ENCODE data around the gene FAM241B. TPM values are rescaled to one million over a fixed set of nuclear protein-coding genes. Genes with fewer than 3 reads are reported as not detected.

Gene FAM241B
- total and polyA plus RNA-seq, 5 donors from 2014 or later: 9.7 to 21.2 (median 17.3) TPM

- Mint-ChIP-seq H3K27ac (no peak overlapping the region), H3K4me1 (no peaks in the 10 kb centered on the region), H3K36me3 (no peaks in the 10 kb centered on the region), H3K9me3 (peaks cover 0 to 3% (median 0%) of the 10 kb centered on the region in 7 donors), H3K27me3 (peaks cover 22% of the 10 kb centered on the region), H3K4me3 (no peak overlapping the region)
- Histone ChIP-seq H3K4me1 (ENCODE audit: control insufficient read depth, insufficient read depth, low read length, poor library complexity, severe bottlenecking) (no peaks in the 10 kb centered on the region), H3K27ac (ENCODE audit: insufficient read depth, low read length, poor library complexity, severe bottlenecking) (no peak overlapping the region), H3K4me3 (ENCODE audit: low read depth, low read length) (no peak overlapping the region), H3K36me3 (ENCODE audit: control insufficient read depth, insufficient read depth, low read length) (no peaks in the 10 kb centered on the region), H3K9me3 (ENCODE audit: control insufficient read depth in 2 of 2, low read length in 2 of 2) (no peaks in the 10 kb centered on the region), H3K27me3 (ENCODE audit: control insufficient read depth, insufficient read depth, low read length) (no peaks in the 10 kb centered on the region)
- ATAC-seq (ENCODE audit: low read depth in 2 of 2) (no peak), DNase-seq (no peak)
Measured at GRCh38 chr10:69680610-69681009, 50.6 kb downstream of the FAM241B start.

- no peak overlapping the region for H3K4me3 ChIP-seq (ENCODE audit: low read depth, low read length)
- H3K36me3 Mint-ChIP-seq: no peaks in the 10 kb centered on the region
- no peaks in the 10 kb centered on the region for H3K4me1 Mint-ChIP-seq
- peaks cover 17% of the 10 kb centered on the region for H3K27me3 Mint-ChIP-seq
- H3K27ac Mint-ChIP-seq: no peak overlapping the region
- DNase-seq (no peak), ATAC-seq (ENCODE audit: low read depth in 2 of 2) (no peak)
- no peak overlapping the region for H3K27ac ChIP-seq (ENCODE audit: insufficient read depth, low read length, poor library complexity, severe bottlenecking)
- no peaks in the 10 kb centered on the region for H3K36me3 ChIP-seq (ENCODE audit: control insufficient read depth, insufficient read depth, low read length)
- peaks cover 0 to 4% (median 0%) of the 10 kb centered on the region in 7 donors for H3K9me3 Mint-ChIP-seq
- no peaks in the 10 kb centered on the region for H3K4me1 ChIP-seq (ENCODE audit: control insufficient read depth, insufficient read depth, low read length, poor library complexity, severe bottlenecking)
- H3K9me3 ChIP-seq (ENCODE audit: control insufficient read depth in 2 of 2, low read length in 2 of 2): no peaks in the 10 kb centered on the region
- H3K4me3 Mint-ChIP-seq: no peak overlapping the region
- no peaks in the 10 kb centered on the region for H3K27me3 ChIP-seq (ENCODE audit: control insufficient read depth, insufficient read depth, low read length)
Measured at GRCh38 chr10:69681436-69681835, 51.4 kb downstream of the FAM241B start.

- no peak overlapping the region for H3K27ac ChIP-seq (ENCODE audit: insufficient read depth, low read length, poor library complexity, severe bottlenecking)
- no peaks in the 10 kb centered on the region for H3K36me3 Mint-ChIP-seq
- H3K27ac Mint-ChIP-seq: no peak overlapping the region
- H3K27me3 ChIP-seq (ENCODE audit: control insufficient read depth, insufficient read depth, low read length): no peaks in the 10 kb centered on the region
- DNase-seq: no peak
- no peaks in the 10 kb centered on the region for H3K9me3 ChIP-seq (ENCODE audit: control insufficient read depth in 2 of 2, low read length in 2 of 2)
- peaks cover 0 to 1% (median 0%) of the 10 kb centered on the region in 7 donors for H3K9me3 Mint-ChIP-seq
- no peak overlapping the region for H3K4me3 Mint-ChIP-seq
- H3K27me3 Mint-ChIP-seq: peaks cover 23% of the 10 kb centered on the region
- H3K36me3 ChIP-seq (ENCODE audit: control insufficient read depth, insufficient read depth, low read length): no peaks in the 10 kb centered on the region
- H3K4me1 ChIP-seq (ENCODE audit: control insufficient read depth, insufficient read depth, low read length, poor library complexity, severe bottlenecking): no peaks in the 10 kb centered on the region
- no peaks in the 10 kb centered on the region for H3K4me1 Mint-ChIP-seq
- ATAC-seq (ENCODE audit: low read depth in 2 of 2): no peak
- no peak overlapping the region for H3K4me3 ChIP-seq (ENCODE audit: low read depth, low read length)
Measured at GRCh38 chr10:69682955-69683474, 53.0 kb downstream of the FAM241B start.

Other genes with a start within 250 kb of the FAM241B start
- gene TACR2, start 213.3 kb upstream of the FAM241B start, total RNA-seq: not detected
- under 1 TPM in 2 of 4 donors, not detected in 2; 0.13 to 0.14 TPM for gene TACR2, start 213.3 kb upstream of the FAM241B start, polyA plus RNA-seq
- 4.3 TPM for gene TSPAN15, start 178.8 kb upstream of the FAM241B start, total RNA-seq
- 1 to 10 TPM; 1.5 to 6.0 (median 3.1) TPM for gene TSPAN15, start 178.8 kb upstream of the FAM241B start, polyA plus RNA-seq
- not detected for gene NEUROG3, start 56.8 kb upstream of the FAM241B start, total RNA-seq
- gene NEUROG3, start 56.8 kb upstream of the FAM241B start, polyA plus RNA-seq: not detected
- gene COL13A1, start 171.7 kb downstream of the FAM241B start, total RNA-seq: not detected
- gene COL13A1, start 171.7 kb downstream of the FAM241B start, polyA plus RNA-seq: not detected